ENCODE results near the gene CTSE.

- no peak for TF ChIP-seq CTCF (IDR thresholded peaks at IDR 0.05; ENCODE audit: poor library complexity)
- no peak for TF ChIP-seq EZH2phosphoT487 (IDR thresholded peaks at IDR 0.05; ENCODE audit: low read depth, severe bottlenecking, unreplicated experiment)
- no peak for TF ChIP-seq EZH2 (IDR thresholded peaks at IDR 0.05; ENCODE audit: borderline replicate concordance)
Observed at GRCh38 chr1:205972491-205973168, 51.1 kb downstream of the CTSE start.

Data from hepatocyte (in vitro differentiated cells).